Activated CD8-positive, alpha-beta memory T cell treated with anti-CD3 and anti-CD28 coated beads, Interleukin-2, amount 50 U/mL, for 4 hours (primary cell): Measurements from ENCODE around the gene CXADR.
"Not testable (repeated sequence)": the region's sequence is repeated elsewhere in the genome, so short reads cannot be mapped to it uniquely, and the experiment has no call there.

ENCODE experiments used
- DNase-seq: peaks from one replicate; pipeline ENCODE4 v3.0.0-alpha.2; 2020

The CXADR gene

GRCh38 chr21:17506951-17507350, 5.9 kb upstream of the CXADR start:
- no peak for DNase-seq

- DNase-seq = no peak
These were observed 5.3 kb upstream of the CXADR start for GRCh38 chr21:17507591-17507990.

DNA sequence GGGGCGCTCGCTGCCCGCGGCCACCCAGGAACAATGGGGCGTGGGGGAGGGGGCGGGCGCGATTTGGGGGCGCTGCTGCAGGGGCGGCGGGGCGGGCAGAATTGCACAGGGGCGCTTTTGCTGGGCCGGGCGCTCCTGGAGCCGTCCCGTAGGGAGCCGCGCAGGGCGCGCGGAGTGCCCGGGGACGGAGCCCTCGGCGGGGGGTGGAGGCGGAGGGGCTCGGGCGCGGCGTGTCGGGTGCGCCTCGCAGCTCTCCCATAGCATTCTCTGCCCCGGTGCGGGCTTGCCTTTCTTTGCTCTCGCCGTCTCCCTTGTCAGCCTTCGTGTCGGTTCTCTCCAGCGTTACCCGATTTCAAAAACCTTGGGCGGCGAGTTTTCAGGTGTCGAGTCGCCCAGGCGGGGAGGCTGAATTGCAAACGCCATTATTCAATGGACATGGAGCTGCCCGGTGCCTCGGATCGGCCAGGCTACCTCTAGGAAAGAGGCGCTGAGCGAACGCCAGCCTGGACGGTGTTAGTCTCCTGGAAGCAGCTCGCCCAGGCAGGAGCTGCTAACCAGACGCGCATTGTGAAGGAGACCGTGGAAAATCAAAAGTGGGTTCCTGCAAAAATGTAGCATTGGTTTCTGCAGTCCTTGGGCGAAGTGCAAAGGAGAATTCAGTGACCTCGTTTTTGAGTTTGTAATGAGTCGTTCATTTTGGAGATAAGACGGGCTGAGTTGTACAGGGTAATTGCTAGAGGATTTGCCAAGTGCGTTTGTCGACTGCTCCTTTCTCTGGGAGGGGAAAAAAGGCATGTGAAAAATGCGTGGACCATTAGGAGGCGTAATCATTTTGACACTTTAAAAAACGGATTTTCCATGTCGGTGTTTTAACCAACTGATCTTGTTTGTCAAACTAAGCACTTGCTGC, 626 bp downstream of the CXADR start:
- DNase-seq = peak; percentile 24

- no peak for DNase-seq
These were observed 1.4 kb downstream of the CXADR start for GRCh38 chr21:17514124-17514845.

GRCh38 chr21:17517008-17517407, 4.2 kb downstream of the CXADR start:
- DNase-seq = not testable (repeated sequence)

- no peak for DNase-seq
These were observed 6.4 kb downstream of the CXADR start for GRCh38 chr21:17519208-17519738.

GRCh38 chr21:17519965-17520609, 7.2 kb downstream of the CXADR start:
- DNase-seq = no peak

DNA sequence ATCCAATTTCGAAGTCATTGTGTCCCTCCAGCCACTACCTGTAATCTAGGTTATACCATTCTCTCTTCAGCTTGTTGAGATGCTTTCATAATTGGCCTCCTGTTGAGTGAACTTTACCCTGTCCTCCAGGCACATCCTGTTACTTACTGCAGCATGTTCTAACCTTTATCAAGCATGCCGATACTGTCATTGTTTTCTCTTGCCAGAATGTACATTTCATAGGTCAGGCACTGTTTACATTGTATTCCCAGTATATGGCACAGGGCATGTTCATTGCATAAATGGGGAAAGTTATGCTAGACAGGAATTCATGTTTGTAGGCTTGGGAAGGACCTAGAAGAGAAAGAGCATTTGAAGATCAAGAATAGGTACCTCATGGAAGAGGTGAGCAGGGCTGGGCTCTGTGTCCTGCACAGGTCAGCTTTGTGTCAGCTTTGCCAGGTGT, 10.2 kb downstream of the CXADR start:
- no peak for DNase-seq

GRCh38 chr21:17523979-17524494, 11.2 kb downstream of the CXADR start:
- DNase-seq = not testable (repeated sequence)

DNA sequence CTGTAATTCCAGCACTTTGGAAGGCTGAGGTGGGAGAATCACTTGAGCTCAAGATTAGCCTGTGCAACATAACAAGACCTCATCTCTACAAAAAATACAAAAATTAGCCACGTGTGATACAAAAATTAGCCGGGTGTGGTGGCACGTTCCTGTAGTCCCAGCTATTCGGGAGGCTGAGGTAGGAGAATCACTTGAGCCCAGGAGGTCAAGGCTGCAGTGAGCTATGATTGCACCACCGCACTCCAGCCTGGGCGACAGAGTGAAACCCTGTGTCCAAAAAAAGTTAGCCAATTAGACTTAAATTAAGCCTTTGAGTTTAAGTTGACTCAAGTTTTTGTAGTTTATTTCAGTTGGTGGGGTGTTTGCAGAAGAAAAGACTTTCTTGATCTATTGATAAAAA, 11.8 kb downstream of the CXADR start:
- no peak for DNase-seq

DNA sequence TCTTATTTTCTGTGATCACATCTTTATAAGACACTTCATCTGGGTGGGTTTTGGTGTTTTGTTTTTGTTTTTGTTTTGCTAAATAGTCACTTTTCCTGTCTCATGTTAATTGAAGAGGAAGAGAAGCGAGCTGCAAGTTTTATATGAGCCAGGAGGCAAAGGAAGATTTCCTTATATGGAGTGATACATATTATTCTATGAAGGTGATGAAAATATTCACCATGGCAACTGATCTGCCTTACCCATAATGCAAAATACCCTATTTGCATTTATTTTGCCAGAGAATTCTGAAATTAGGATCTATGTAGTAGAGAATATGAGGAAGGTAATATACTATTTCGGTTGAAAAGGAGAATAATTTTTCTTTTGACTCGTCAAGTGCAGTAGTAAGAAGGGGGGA, 13.9 kb downstream of the CXADR start:
- DNase-seq = no peak

- no peak for DNase-seq
These were observed 14.4 kb downstream of the CXADR start for GRCh38 chr21:17527240-17527639.

DNA sequence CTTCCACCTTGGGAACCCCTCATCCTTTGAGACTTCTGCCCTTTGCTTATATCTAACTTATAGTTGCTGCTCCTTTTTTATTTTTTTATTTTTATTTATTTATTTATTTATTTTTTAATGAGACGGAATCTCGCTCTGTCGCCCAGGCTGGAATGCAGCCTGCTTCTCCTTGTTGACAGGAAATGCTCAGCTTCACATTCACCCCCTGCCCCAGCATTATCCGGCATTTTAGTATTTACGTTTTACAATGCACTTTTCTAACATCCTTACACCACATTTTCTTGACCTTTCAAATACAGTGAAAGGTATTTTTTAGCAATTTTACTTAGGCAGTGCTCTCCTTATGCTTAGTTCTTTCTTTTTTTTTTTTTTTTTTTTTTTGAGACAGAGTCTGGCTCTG, 14.9 kb downstream of the CXADR start:
- no peak for DNase-seq

DNA sequence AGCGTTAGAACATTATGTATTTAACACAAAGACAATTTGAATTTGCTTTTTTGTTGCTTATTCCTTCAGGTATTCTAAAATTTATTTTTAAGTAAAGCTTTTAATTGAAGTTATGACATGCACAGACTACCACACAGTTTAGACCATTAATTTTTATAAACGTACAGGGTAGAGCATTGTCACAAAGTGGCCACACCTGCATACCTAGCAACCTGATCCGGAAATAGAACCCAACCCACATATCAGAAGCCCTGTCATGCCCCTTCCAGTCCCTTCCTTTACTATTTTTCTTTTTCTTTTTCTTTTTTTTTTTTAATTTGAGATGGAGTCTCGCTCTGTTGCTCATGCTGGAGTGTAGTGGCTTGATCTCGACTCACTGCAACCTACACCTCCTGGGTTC, 16.8 kb downstream of the CXADR start:
- no peak for DNase-seq

GRCh38 chr21:17532292-17532691, 19.4 kb downstream of the CXADR start:
- DNase-seq = no peak

DNA sequence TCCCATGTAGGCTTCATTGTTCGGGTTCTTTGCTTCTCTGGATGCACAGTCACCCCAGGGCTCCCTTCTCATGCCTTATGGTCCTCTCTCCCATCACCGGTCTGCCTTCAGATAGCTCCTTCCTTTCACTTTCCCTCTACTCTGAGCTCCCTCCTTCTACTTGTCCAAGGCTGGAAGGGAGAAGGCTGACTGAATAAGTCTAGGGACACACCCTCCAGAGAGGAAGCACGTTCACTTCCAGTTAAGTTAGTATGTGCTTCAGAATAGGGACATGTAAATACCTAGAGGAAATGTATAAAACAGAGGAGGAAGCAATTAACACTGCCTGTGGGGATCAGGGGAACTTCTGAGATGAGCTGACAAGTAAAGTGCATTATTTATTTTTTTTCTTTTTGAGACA, 23.5 kb downstream of the CXADR start:
- no peak for DNase-seq

- no peak for DNase-seq
These were observed 24.5 kb downstream of the CXADR start for GRCh38 chr21:17537299-17537698.

GRCh38 chr21:17538576-17538975, 25.7 kb downstream of the CXADR start:
- DNase-seq = no peak

DNA sequence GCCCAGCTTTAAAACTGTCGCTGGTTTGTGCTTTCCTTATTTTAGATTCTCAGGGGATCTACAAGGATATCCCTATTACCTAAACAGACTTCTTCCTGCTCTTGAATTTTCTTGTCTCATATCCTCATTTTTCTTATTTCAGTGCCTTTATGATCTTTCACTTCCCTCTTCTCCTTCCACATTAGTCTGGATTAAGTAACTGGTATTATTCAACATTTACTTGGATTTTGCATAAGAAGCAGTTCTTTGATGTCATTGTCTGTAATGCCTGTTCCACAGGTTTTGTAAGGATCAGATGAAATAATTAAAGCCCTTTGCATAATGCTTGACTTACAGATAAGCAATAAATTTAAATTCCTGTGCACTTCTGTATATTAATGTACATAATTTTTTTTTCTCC, 26.5 kb downstream of the CXADR start:
- no peak for DNase-seq

DNA sequence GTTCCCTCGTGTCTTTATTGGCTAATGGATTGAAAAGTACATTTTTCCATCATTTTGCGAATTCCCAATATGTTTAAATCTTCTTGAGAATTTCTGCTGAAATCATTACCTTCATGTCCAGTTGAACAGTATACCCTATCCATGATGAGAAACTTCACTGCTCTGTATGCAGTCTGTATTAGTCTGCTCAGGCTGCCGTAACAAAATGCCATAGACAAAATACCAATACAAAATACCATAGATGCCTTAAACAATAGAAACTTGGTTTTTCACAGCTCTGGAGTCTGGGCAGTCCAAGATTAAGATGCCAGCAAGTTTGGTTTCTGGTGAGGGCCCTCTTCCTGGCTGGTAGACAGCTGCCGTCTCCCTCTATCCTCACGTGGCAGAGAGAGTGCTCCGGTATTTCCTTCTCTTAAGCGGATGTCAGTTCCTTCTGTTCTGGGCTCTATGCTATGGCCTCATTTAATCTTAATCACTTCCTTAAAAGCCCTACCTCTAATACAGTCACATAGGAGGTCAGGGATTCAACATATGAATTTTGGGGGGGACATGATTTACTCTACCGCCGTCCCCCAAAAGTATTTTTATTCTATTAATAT, 27.0 kb downstream of the CXADR start:
- DNase-seq = no peak

GRCh38 chr21:17540530-17540929, 27.7 kb downstream of the CXADR start:
- DNase-seq = no peak

DNA sequence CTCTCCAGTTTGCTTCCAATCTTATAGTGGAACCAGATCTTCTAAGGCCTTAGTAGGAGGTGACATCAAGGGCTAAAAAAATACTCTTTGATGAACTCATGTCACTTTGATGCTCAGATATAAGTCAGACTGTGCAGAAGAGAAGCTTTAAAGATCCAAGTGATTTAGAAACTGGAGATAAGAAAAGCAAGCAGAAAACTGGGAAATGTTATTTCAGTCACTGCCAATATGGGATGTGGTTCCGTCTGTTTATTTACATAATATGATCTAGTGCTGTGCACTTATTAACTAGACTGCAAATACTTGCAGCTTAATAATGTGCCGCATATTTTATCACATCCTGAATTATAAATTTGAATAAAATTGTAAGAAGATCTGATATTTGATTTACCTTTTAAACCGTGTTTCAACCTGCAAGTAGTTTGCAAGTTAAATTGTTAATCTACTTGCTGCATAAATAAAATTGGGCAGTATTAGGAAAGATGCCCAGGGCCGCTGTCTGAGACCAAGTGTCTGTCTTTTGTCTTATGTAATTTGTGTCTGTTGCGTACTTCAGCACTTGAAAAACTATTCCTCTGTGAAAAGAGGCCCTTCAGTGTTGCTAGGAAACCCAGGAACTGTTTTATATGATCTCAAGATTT, 29.6 kb downstream of the CXADR start:
- no peak for DNase-seq
